ENCODE measurements around the gene FREY1. TPM values are rescaled to one million over a fixed set of nuclear protein-coding genes. Genes with fewer than 3 reads are reported as not detected.

Gene FREY1
- total RNA-seq, 1 donor: 1.8 TPM

DNA sequence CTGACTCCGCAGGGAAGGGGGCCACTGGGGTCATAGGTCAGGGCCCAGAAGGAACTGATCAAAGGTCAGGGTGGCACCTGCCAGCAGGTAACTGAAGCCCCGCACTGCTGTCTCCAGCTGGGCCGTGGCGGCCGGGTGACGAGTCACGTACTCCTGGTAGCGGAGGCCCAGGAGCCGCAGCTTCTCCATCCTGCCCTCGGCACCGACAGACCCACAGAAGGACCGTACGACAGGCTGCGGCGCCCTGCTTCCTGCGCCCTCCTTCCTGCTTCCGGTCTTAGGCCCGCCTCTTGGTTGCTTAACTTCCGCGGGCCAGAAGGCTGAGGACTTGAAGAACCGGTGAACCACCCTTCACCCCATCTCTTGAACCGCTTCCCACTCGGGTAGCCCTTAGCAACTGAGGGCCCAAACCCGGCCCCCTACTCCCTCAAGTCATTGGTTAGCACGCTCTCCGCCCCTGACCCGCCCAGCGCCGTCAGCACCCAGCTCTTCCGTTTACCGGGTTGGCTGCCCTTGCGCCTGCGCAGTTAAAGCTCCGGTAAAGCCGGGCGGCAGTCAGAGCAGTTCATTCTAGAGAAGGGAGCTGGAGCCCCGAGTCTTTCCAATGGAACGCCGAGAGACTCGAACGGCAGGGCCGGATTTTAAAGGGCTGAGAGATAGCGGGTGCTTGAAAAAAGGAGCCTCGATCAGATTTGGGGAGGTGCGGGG is 10.7 kb upstream of the FREY1 start, which contains the start of gene PEX16:
Gene PEX16, minus strand, starts transcription at position 255 of the 708 bp plus-strand sequence. Its CDS starts 66 bp downstream, at position 189.
- Histone ChIP-seq H3K4me1 (ENCODE audit: insufficient read depth, low read length) (peaks cover 11% of the 10 kb centered on the region), H4K20me1 (ENCODE audit: insufficient read depth, low read length) (peaks cover 13% of the 10 kb centered on the region), H3K36me3 (ENCODE audit: insufficient read depth, low read length) (peaks cover 20% of the 10 kb centered on the region), H2AFZ (ENCODE audit: low read length) (peak within 1 kb of the TSS; percentile 99), H3K79me2 (ENCODE audit: insufficient read depth, low read length) (peaks cover 20% of the 10 kb centered on the region), H3K27me3 (ENCODE audit: insufficient read depth, low read length) (peaks cover 21% of the 10 kb centered on the region), H3K27ac (ENCODE audit: low read depth, low read length) (peak within 1 kb of the TSS; percentile 84), H3K4me2 (ENCODE audit: insufficient read depth, low read length) (peak within 1 kb of the TSS; percentile 98), H3K4me3 (ENCODE audit: insufficient read depth, low read length) (peak within 1 kb of the TSS; percentile 100), H3K9me3 (ENCODE audit: low read depth, low read length) (no peaks in the 10 kb centered on the region)
- TF ChIP-seq, protein P1, sequence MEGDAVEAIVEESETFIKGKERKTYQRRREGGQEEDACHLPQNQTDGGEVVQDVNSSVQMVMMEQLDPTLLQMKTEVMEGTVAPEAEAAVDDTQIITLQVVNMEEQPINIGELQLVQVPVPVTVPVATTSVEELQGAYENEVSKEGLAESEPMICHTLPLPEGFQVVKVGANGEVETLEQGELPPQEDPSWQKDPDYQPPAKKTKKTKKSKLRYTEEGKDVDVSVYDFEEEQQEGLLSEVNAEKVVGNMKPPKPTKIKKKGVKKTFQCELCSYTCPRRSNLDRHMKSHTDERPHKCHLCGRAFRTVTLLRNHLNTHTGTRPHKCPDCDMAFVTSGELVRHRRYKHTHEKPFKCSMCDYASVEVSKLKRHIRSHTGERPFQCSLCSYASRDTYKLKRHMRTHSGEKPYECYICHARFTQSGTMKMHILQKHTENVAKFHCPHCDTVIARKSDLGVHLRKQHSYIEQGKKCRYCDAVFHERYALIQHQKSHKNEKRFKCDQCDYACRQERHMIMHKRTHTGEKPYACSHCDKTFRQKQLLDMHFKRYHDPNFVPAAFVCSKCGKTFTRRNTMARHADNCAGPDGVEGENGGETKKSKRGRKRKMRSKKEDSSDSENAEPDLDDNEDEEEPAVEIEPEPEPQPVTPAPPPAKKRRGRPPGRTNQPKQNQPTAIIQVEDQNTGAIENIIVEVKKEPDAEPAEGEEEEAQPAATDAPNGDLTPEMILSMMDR (IDR thresholded peaks at IDR 0.05; ENCODE audit: extremely low read depth, low read depth, low read length): no peak
- DNase-seq (ENCODE audit: insufficient read length, low spot score, missing footprints): peak; percentile 100

DNA sequence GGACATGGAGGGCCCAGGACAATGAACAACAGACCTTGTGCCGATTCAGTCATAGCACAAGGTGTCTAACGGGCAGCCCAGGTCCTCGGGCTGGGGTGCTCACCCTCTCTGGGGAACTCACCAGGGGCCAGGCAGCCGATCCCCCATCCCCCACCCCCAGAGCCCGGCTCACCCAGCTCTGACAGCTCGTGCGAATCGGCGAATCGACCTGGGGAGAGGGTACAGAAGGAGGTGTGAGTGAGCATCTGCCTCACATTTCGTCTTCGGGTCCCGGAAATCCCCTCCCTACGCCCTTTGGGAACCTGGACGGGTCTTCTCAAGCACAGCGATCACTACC is 10.2 kb upstream of the FREY1 start:
- DNase-seq (ENCODE audit: insufficient read length, low spot score, missing footprints): peak; percentile 81
- H2AFZ ChIP-seq (ENCODE audit: low read length): peak overlapping the region; percentile 91
- peaks cover 20% of the 10 kb centered on the region for H3K79me2 ChIP-seq (ENCODE audit: insufficient read depth, low read length)
- peaks cover 15% of the 10 kb centered on the region for H3K27me3 ChIP-seq (ENCODE audit: insufficient read depth, low read length)
- peaks cover 11% of the 10 kb centered on the region for H3K4me1 ChIP-seq (ENCODE audit: insufficient read depth, low read length)
- peak overlapping the region; percentile 100 for H3K4me3 ChIP-seq (ENCODE audit: insufficient read depth, low read length)
- peaks cover 13% of the 10 kb centered on the region for H4K20me1 ChIP-seq (ENCODE audit: insufficient read depth, low read length)
- H3K9me3 ChIP-seq (ENCODE audit: low read depth, low read length): no peaks in the 10 kb centered on the region
- H3K36me3 ChIP-seq (ENCODE audit: insufficient read depth, low read length): peaks cover 20% of the 10 kb centered on the region
- TF ChIP-seq, protein P1 (IDR thresholded peaks at IDR 0.05; ENCODE audit: extremely low read depth, low read depth, low read length): no peak
- H3K27ac ChIP-seq (ENCODE audit: low read depth, low read length): peak overlapping the region; percentile 84
- H3K4me2 ChIP-seq (ENCODE audit: insufficient read depth, low read length): peak overlapping the region; percentile 98

DNA sequence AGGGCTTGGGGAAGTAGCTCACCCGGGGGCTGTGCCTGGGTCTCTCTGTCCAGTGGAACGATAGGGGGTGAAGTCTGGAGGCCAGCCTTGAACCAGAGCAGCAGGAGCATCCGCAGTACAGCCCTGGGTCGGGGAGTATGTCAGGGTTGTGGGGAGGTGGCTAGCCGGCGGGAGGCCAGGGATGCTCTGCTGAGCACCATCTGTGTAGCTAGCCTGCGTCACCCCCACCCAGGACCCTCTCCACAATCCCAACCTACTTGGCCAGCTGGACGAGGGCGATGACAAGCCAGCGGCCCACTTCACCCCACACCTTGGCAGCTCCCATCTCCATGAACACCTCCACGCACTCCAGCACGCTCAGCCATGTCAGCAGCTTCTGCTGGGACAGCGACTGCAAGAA is 8.4 kb upstream of the FREY1 start:
- TF ChIP-seq, protein P1 (IDR thresholded peaks at IDR 0.05; ENCODE audit: extremely low read depth, low read depth, low read length): no peak
- H3K79me2 ChIP-seq (ENCODE audit: insufficient read depth, low read length): peaks cover 20% of the 10 kb centered on the region
- no peak overlapping the region for H3K27ac ChIP-seq (ENCODE audit: low read depth, low read length)
- H3K4me3 ChIP-seq (ENCODE audit: insufficient read depth, low read length): no peak overlapping the region
- H3K4me2 ChIP-seq (ENCODE audit: insufficient read depth, low read length): no peak overlapping the region
- H3K27me3 ChIP-seq (ENCODE audit: insufficient read depth, low read length): no peaks in the 10 kb centered on the region
- DNase-seq (ENCODE audit: insufficient read length, low spot score, missing footprints): peak; percentile 26
- H4K20me1 ChIP-seq (ENCODE audit: insufficient read depth, low read length): peaks cover 16% of the 10 kb centered on the region
- H3K9me3 ChIP-seq (ENCODE audit: low read depth, low read length): no peaks in the 10 kb centered on the region
- peaks cover 11% of the 10 kb centered on the region for H3K4me1 ChIP-seq (ENCODE audit: insufficient read depth, low read length)
- H3K36me3 ChIP-seq (ENCODE audit: insufficient read depth, low read length): peaks cover 29% of the 10 kb centered on the region
- H2AFZ ChIP-seq (ENCODE audit: low read length): no peak overlapping the region

DNA sequence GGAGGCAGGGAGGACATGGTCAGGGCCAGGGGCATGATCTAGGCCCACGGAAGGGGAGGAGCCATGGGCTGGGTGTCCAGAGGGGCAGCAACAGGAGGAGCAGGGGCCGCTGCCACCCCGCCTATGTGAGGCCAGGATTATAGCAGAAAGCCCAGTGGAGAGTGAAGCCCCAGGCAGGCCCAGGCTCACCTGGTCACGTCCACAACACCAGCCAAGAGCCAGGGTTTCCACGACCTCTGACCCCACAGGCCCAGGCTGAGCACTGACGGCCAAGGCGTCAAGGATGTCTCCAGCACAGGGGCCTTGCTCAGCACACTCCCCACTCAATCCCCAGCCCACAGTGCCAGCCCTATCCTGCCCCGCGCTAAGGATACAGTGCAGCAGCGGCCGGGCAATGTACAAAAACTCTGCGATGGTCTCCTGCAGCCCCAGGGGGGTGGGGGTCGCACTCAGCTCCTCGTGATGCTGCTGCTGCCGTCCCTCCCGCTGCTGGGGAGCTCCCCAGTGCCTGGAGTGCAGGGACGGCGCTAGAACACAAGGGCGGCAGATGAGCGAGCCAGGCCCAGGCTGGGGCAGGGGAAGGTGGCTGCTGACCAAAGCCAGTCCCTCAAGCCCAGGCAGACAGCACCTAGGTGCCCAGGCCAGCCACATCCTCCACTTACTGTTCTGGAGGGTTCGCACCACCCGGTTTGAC is 7.0 kb upstream of the FREY1 start:
- Histone ChIP-seq H3K27ac (ENCODE audit: low read depth, low read length) (no peak overlapping the region), H4K20me1 (ENCODE audit: insufficient read depth, low read length) (peaks cover 16% of the 10 kb centered on the region), H2AFZ (ENCODE audit: low read length) (no peak overlapping the region), H3K4me3 (ENCODE audit: insufficient read depth, low read length) (no peak overlapping the region), H3K36me3 (ENCODE audit: insufficient read depth, low read length) (peaks cover 29% of the 10 kb centered on the region), H3K4me2 (ENCODE audit: insufficient read depth, low read length) (no peak overlapping the region), H3K27me3 (ENCODE audit: insufficient read depth, low read length) (no peaks in the 10 kb centered on the region), H3K9me3 (ENCODE audit: low read depth, low read length) (no peaks in the 10 kb centered on the region), H3K4me1 (ENCODE audit: insufficient read depth, low read length) (peaks cover 11% of the 10 kb centered on the region), H3K79me2 (ENCODE audit: insufficient read depth, low read length) (peaks cover 20% of the 10 kb centered on the region)
- DNase-seq (ENCODE audit: insufficient read length, low spot score, missing footprints): peak; percentile 58
- TF ChIP-seq, protein P1 (IDR thresholded peaks at IDR 0.05; ENCODE audit: extremely low read depth, low read depth, low read length): no peak

All from osteoblast (primary cell).